Non-pigmented ciliary epithelial cell (primary cell): Measurements from ENCODE around the gene LRRC2.
"Not testable (repeated sequence)": the region's sequence is repeated elsewhere in the genome, so short reads cannot be mapped to it uniquely, and the experiment has no call there.

Source experiments
- DNase-seq: peaks from one replicate; pipeline ENCODE4 v3.0.0-alpha.2; 2010; ENCODE audit warnings: low read depth

LRRC2 gene

GRCh38 chr3:46524008-46524407, 42.1 kb downstream of the LRRC2 start:
- no peak for DNase-seq

- no peak for DNase-seq
Observed at GRCh38 chr3:46523556-46523955, 42.5 kb downstream of the LRRC2 start.

GRCh38 chr3:46522201-46522600, 43.9 kb downstream of the LRRC2 start:
- not testable (repeated sequence) for DNase-seq

- no peak for DNase-seq
Observed at GRCh38 chr3:46521096-46521495, 45.0 kb downstream of the LRRC2 start.

- no peak for DNase-seq
Observed at GRCh38 chr3:46520531-46520930, 45.6 kb downstream of the LRRC2 start.

- DNase-seq: no peak
Observed at GRCh38 chr3:46519952-46520351, 46.1 kb downstream of the LRRC2 start.

GRCh38 chr3:46517784-46518181, 48.3 kb downstream of the LRRC2 start:
- no peak for DNase-seq

GRCh38 chr3:46517016-46517783, 48.9 kb downstream of the LRRC2 start:
- peak; percentile 80 for DNase-seq

GRCh38 chr3:46516521-46516920, 49.6 kb downstream of the LRRC2 start:
- DNase-seq: no peak

GRCh38 chr3:46512191-46512749, 53.8 kb downstream of the LRRC2 start:
- no peak for DNase-seq

GRCh38 chr3:46509661-46510187, 56.4 kb downstream of the LRRC2 start:
- no peak for DNase-seq

GRCh38 chr3:46508850-46509591, 57.1 kb downstream of the LRRC2 start:
- DNase-seq: no peak

- DNase-seq: no peak
Observed at GRCh38 chr3:46506526-46506925, 59.6 kb downstream of the LRRC2 start.

GRCh38 chr3:46505953-46506352, 60.1 kb downstream of the LRRC2 start:
- no peak for DNase-seq

GRCh38 chr3:46504789-46505188, 61.3 kb downstream of the LRRC2 start:
- DNase-seq: no peak

GRCh38 chr3:46503200-46503874, 62.8 kb downstream of the LRRC2 start:
- no peak for DNase-seq

- no peak for DNase-seq
Observed at GRCh38 chr3:46501702-46502101, 64.4 kb downstream of the LRRC2 start.

GRCh38 chr3:46500656-46501635, 65.2 kb downstream of the LRRC2 start:
- peak; percentile 67 for DNase-seq

GRCh38 chr3:46498916-46499519, 67.1 kb downstream of the LRRC2 start:
- no peak for DNase-seq

- DNase-seq: no peak
Observed at GRCh38 chr3:46497556-46498265, 68.4 kb downstream of the LRRC2 start, which contains the start of gene RTP3. TSS of gene RTP3 (plus strand) at chr3:46497976. CDS start at chr3:46498063, 87 bp downstream.
